HCT116 (cell line): ENCODE measurements around the gene SMG6. TPM values are rescaled to one million over a fixed set of nuclear protein-coding genes. Genes with fewer than 3 reads are reported as not detected.

Source experiments
- ATAC-seq: fragments of 200-7000 bp; cut with Tn5 transposase; 2 replicates; pipeline ENCODE4 v1.9.1; 2020; ENCODE audit warnings: mild to moderate bottlenecking, moderate library complexity
- BruUV-seq: library from RNA; stranded (reverse); fragments of 400-500 nt; replicated peaks from 2 replicates; lab custom pipeline; 2021; lab: Mats Ljungman, UMichigan
- CTCF ChIA-PET: fragments of 300-600 bp; sonication (Branson Sonifier 250); formaldehyde crosslinking; loops from one replicate; lab custom pipeline; 2021; ENCODE audit warnings: antibody characterized with exemption; lab: Charles Lee
- POLR2A ChIA-PET: fragments of 300-600, 350-600 bp; sonication (Branson Sonifier 250); formaldehyde crosslinking; loops from one replicate; lab custom pipeline; 2021; ENCODE audit warnings: antibody characterized with exemption; lab: Charles Lee
- RAD21 ChIA-PET, 2 experiments: fragments of 300-600 bp; sonication (Branson Sonifier 250); formaldehyde crosslinking; loops; one replicate each; lab custom pipeline; 2023; ENCODE audit warnings: low total read pairs in 2 of 2; ENCODE audit not compliant: uncharacterized antibody in 2 of 2, unreplicated experiment in 2 of 2, low non-redundant PET in 1 of 2; lab: Charles Lee
- DNase-seq: peaks from one replicate; pipeline ENCODE4 v3.0.0-alpha.2; 2010; ENCODE audit warnings: low read depth, low spot score
- H2AFZ ChIP-seq: fragments of 200-600 bp; shearing (Covaris generic), sonication (generic); 2 replicates; pipeline ENCODE4 v1.6.1; 2017; ENCODE audit warnings: low read depth, mixed run types, mixed read lengths, antibody characterized with exemption, low read length; ENCODE audit not compliant: poor library complexity, severe bottlenecking
- H3K27ac ChIP-seq: 2 replicates; pipeline ENCODE4 v1.5.1; 2012; ENCODE audit warnings: low read depth, low read length
- H3K27me3 ChIP-seq: fragments of 200-600 bp; sonication (generic); 2 replicates; pipeline ENCODE4 v1.6.1; 2016; ENCODE audit warnings: mixed run types, low read length, mixed read lengths; ENCODE audit not compliant: insufficient read depth
- H3K36me3 ChIP-seq, 2 experiments: fragments of 200-500 bp in 1 of 2; fragments of 200-600 bp in 1 of 2; sonication (Bioruptor generic) in 1 of 2; sonication (generic) in 1 of 2; 2 replicates each; pipeline versions ENCODE4 v1.5.1 to v1.6.1; 2014 to 2016; ENCODE audit warnings: low read length in 2 of 2, inconsistent platforms in 1 of 2, mixed read lengths in 1 of 2, mixed run types in 1 of 2; ENCODE audit not compliant: insufficient read depth in 2 of 2, control insufficient read depth in 1 of 2
- H3K4me1 ChIP-seq, 2 experiments: fragments of 200-600 bp in 1 of 2; sonication (generic) in 1 of 2; 2 replicates each; pipeline versions ENCODE4 v1.5.1 to v1.6.1; 2012 to 2017; ENCODE audit warnings: low read length in 2 of 2, inconsistent platforms in 1 of 2, mild to moderate bottlenecking in 1 of 2, mixed read lengths in 1 of 2, mixed run types in 1 of 2, moderate library complexity in 1 of 2; ENCODE audit not compliant: insufficient read depth in 2 of 2, control insufficient read depth in 1 of 2
- H3K4me2 ChIP-seq: fragments of 200-600 bp; sonication (generic); 2 replicates; pipeline ENCODE4 v1.6.1; 2017; ENCODE audit warnings: mixed run types, low read length, mixed read lengths
- H3K4me3 ChIP-seq, 2 experiments: fragments of 200-600 bp in 1 of 2; sonication (generic) in 1 of 2; replicated peaks in 1 of 2; 2 replicates each; pipeline ENCODE4 v1.5.1; 2011 to 2016; ENCODE audit warnings: low read length in 2 of 2, control low read depth in 1 of 2, low read depth in 1 of 2, mild to moderate bottlenecking in 1 of 2, mixed read lengths in 1 of 2, mixed run types in 1 of 2
- H3K79me2 ChIP-seq: fragments of 200-600 bp; sonication (generic); 2 replicates; pipeline ENCODE4 v1.6.1; 2017; ENCODE audit warnings: mild to moderate bottlenecking, mixed run types, low read length, moderate library complexity, mixed read lengths; ENCODE audit not compliant: insufficient read depth
- H3K9ac ChIP-seq: fragments of 200-600 bp; sonication (generic); 2 replicates; pipeline ENCODE4 v1.6.1; 2016; ENCODE audit warnings: low read length, mixed read lengths
- H3K9me2 ChIP-seq: fragments of 200-600 bp; sonication (generic), shearing (Covaris generic); 2 replicates; pipeline ENCODE4 v1.6.1; 2017; ENCODE audit warnings: mixed run types, mild to moderate bottlenecking, moderate library complexity; ENCODE audit not compliant: insufficient read depth
- H3K9me3 ChIP-seq, 2 experiments: fragments of 200-500 bp in 1 of 2; fragments of 200-600 bp in 1 of 2; sonication (Bioruptor generic) in 1 of 2; sonication (generic) in 1 of 2; 2 replicates each; pipeline ENCODE4 v1.6.1; 2014 to 2017; ENCODE audit warnings: low read length in 2 of 2, mixed read lengths in 2 of 2, inconsistent platforms in 1 of 2, low read depth in 1 of 2, mild to moderate bottlenecking in 1 of 2, mixed run types in 1 of 2, moderate library complexity in 1 of 2; ENCODE audit not compliant: control insufficient read depth in 1 of 2, insufficient read depth in 1 of 2
- H4K20me1 ChIP-seq: fragments of 200-600 bp; sonication (generic), shearing (Covaris generic); 2 replicates; pipeline ENCODE4 v1.6.1; 2017; ENCODE audit warnings: mixed run types, mild to moderate bottlenecking, moderate library complexity; ENCODE audit not compliant: insufficient read depth
- EGR1 ChIP-seq: IDR thresholded peaks from 2 replicates; pipeline ENCODE4 v1.6.1; 2012; ENCODE audit warnings: low read depth
- ELF1 ChIP-seq: IDR thresholded peaks from 2 replicates; pipeline ENCODE4 v1.6.1; 2012; ENCODE audit warnings: low read depth, borderline replicate concordance
- EZH2 ChIP-seq: fragments of 200-600 bp; sonication (generic); IDR thresholded peaks from 2 replicates; pipeline ENCODE4 v1.6.1; 2017; ENCODE audit warnings: antibody characterized with exemption, mixed run types
- FOSL1 ChIP-seq: IDR thresholded peaks from 2 replicates; pipeline ENCODE4 v1.6.1; 2012; ENCODE audit warnings: low read depth
- JUND ChIP-seq: IDR thresholded peaks from 2 replicates; pipeline ENCODE4 v1.6.1; 2012
- POLR2A ChIP-seq: IDR thresholded peaks from 2 replicates; pipeline ENCODE4 v1.7.0; 2011; ENCODE audit warnings: borderline replicate concordance; ENCODE audit not compliant: insufficient read depth, insufficient read length; ENCODE audit errors: extremely low read depth
- RAD21 ChIP-seq: IDR thresholded peaks from 2 replicates; pipeline ENCODE4 v1.6.1; 2012; ENCODE audit warnings: low read depth, mild to moderate bottlenecking
- SIN3A ChIP-seq: IDR thresholded peaks from 2 replicates; pipeline ENCODE4 v1.6.1; 2012; ENCODE audit warnings: low read depth
- SP1 ChIP-seq: IDR thresholded peaks from 2 replicates; pipeline ENCODE4 v1.6.1; 2012; ENCODE audit warnings: low read depth
- SRF ChIP-seq: IDR thresholded peaks from 2 replicates; pipeline ENCODE4 v1.6.1; 2012; ENCODE audit warnings: low read depth
- YY1 ChIP-seq: IDR thresholded peaks from 2 replicates; pipeline ENCODE4 v1.6.1; 2011; ENCODE audit warnings: low read length, low read depth, moderate library complexity, mild to moderate bottlenecking; ENCODE audit not compliant: insufficient replicate concordance; ENCODE audit errors: extremely low read depth
- ZFX ChIP-seq: fragments of 450-650 bp; IDR thresholded peaks from 2 replicates; pipeline ENCODE4 v1.6.1; 2017
- intact Hi-C: fragments of 100-400 bp; cut with micrococcal nuclease; formaldehyde crosslinking; loops from 2 replicates; pipeline ENCODE4 v1.10.0; 2022
- total RNA-seq: library from RNA; stranded (reverse); gene quantifications from one replicate; pipeline ENCODE4 v1.2.1, GENCODE V29; 2021; ENCODE audit not compliant: unreplicated experiment
- TF ChIP-seq, protein P1 (sequence below), 3 experiments: fragments of 200-600 bp in 1 of 3; sonication (generic) in 1 of 3; IDR thresholded peaks in 2 of 3; conservative IDR thresholded peaks in 1 of 3; 2 replicates each; pipeline ENCODE4 v1.5.1; 2012 to 2017; ENCODE audit warnings: low read depth in 2 of 3, low read length in 2 of 3, antibody characterized with exemption in 1 of 3, borderline replicate concordance in 1 of 3, control low read depth in 1 of 3, mild to moderate bottlenecking in 1 of 3, mixed read lengths in 1 of 3, mixed run types in 1 of 3, moderate library complexity in 1 of 3; ENCODE audit not compliant: insufficient read depth in 1 of 3
- TF ChIP-seq, protein P2 (sequence below): IDR thresholded peaks from 2 replicates; pipeline ENCODE4 v1.6.1; 2012
- TF ChIP-seq, protein P3 (sequence below): IDR thresholded peaks from 2 replicates; pipeline ENCODE4 v1.6.1; 2012; ENCODE audit warnings: low read depth

SMG6 gene
- total RNA-seq, 1 experiment from 2014 or later = 23.1 TPM

- no TSS peak for BruUV-seq
- Histone ChIP-seq H3K9me2 (no peaks in the 10 kb centered on the region), H3K4me3 (no peak overlapping the region), H3K27ac (no peak overlapping the region), H2AFZ (no peak overlapping the region), H3K4me2 (no peak overlapping the region), H3K79me2 (peaks cover 94% of the 10 kb centered on the region), H3K4me1 (peaks cover 0 to 15% of the 10 kb centered on the region in 2 experiments; a peak in 3 of 4 replicates), H3K27me3 (no peaks in the 10 kb centered on the region), H3K9ac (no peak overlapping the region), H4K20me1 (peaks cover 39% of the 10 kb centered on the region; the same call in 1 of the 2 replicates), H3K9me3 (no peaks in the 10 kb centered on the region), H3K36me3 (peaks cover 72 to 80% of the 10 kb centered on the region in 2 experiments)
- RAD21 ChIA-PET = no interaction called here
- DNase-seq = no peak
- peak; percentile 21; the same call in 1 of the 2 replicates for ATAC-seq
- POLR2A ChIA-PET = interaction anchor here (1.4 kb wide), 1 partner anchor 10 kb away, joined by 3 read pairs; no protein-coding TSS in a partner anchor
- TF ChIP-seq, protein P1, sequence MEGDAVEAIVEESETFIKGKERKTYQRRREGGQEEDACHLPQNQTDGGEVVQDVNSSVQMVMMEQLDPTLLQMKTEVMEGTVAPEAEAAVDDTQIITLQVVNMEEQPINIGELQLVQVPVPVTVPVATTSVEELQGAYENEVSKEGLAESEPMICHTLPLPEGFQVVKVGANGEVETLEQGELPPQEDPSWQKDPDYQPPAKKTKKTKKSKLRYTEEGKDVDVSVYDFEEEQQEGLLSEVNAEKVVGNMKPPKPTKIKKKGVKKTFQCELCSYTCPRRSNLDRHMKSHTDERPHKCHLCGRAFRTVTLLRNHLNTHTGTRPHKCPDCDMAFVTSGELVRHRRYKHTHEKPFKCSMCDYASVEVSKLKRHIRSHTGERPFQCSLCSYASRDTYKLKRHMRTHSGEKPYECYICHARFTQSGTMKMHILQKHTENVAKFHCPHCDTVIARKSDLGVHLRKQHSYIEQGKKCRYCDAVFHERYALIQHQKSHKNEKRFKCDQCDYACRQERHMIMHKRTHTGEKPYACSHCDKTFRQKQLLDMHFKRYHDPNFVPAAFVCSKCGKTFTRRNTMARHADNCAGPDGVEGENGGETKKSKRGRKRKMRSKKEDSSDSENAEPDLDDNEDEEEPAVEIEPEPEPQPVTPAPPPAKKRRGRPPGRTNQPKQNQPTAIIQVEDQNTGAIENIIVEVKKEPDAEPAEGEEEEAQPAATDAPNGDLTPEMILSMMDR (IDR thresholded peaks at IDR 0.05 in 2 of 3, conservative IDR thresholded peaks at IDR 0.05 in 1 of 3; ENCODE audit: borderline replicate concordance in 1 of 3, insufficient read depth in 1 of 3, low read depth in 2 of 3, low read length in 2 of 3) = peak in 2 of 3 experiments; percentile 14 to 30; a peak in 1 of 6 replicates
- TF ChIP-seq ELF1 (no peak), SIN3A (no peak), EGR1 (no peak)
- intact Hi-C loops = no loop called here
- CTCF ChIA-PET = no interaction called here
Observed at GRCh38 chr17:2331303-2331702, 27.7 kb upstream of the SMG6 start.

DNA sequence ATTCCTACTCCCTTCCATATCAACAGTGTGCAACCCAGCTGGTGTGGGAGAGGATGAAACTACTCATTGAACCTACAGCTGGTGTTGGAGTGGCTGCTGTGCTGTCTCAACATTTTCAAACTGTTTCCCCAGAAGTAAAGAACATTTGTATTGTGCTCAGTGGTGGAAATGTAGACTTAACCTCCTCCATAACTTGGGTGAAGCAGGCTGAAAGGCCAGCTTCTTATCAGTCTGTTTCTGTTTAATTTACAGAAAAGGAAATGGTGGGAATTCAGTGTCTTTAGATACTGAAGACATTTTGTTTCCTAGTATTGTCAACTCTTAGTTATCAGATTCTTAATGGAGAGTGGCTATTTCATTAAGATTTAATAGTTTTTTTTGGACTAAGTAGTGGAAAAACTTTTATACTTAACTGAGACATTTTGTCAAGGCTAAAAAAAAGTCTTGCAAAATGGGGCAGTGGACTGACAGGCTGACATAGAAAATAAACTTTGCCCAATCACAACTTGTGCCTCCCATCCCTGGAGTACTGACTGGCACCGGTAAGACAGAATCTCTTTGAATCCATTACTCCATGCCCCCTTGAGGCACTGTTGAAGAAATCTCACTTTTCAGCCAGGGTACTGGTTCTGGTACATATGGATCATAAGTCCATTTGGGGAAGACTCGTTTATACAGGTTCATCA, 20.2 kb upstream of the SMG6 start:
- Histone ChIP-seq H3K36me3 (peaks cover 49 to 50% of the 10 kb centered on the region in 2 experiments), H2AFZ (no peak overlapping the region), H3K9ac (no peak overlapping the region), H3K79me2 (peaks cover 35% of the 10 kb centered on the region), H4K20me1 (0 out of 2 replicates have a peak, but pooled peaks cover 12% of the 10 kb centered on the region), H3K4me2 (no peak overlapping the region), H3K9me2 (no peaks in the 10 kb centered on the region), H3K4me1 (no peaks in the 10 kb centered on the region), H3K27me3 (no peaks in the 10 kb centered on the region), H3K4me3 (no peak overlapping the region), H3K9me3 (no peaks in the 10 kb centered on the region), H3K27ac (no peak overlapping the region)
- CTCF ChIA-PET = no interaction called here
- RAD21 ChIA-PET = no interaction called here
- BruUV-seq = no TSS peak
- POLR2A ChIA-PET = interaction anchor here (0.8 kb wide), 1 partner anchor 12 kb away, joined by 4 read pairs; the partner anchor contains the start of gene TSR1
- ATAC-seq (no peak), DNase-seq (no peak)
- intact Hi-C loops = no loop called here
- no peak for TF ChIP-seq ELF1
- no peak for TF ChIP-seq EGR1
- TF ChIP-seq SP1 = no peak
- no peak for TF ChIP-seq POLR2A
- TF ChIP-seq, protein P2, sequence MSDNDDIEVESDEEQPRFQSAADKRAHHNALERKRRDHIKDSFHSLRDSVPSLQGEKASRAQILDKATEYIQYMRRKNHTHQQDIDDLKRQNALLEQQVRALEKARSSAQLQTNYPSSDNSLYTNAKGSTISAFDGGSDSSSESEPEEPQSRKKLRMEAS = no peak
- no peak for TF ChIP-seq JUND
- TF ChIP-seq RAD21 = no peak
- no peak for TF ChIP-seq YY1
- TF ChIP-seq, protein P3, sequence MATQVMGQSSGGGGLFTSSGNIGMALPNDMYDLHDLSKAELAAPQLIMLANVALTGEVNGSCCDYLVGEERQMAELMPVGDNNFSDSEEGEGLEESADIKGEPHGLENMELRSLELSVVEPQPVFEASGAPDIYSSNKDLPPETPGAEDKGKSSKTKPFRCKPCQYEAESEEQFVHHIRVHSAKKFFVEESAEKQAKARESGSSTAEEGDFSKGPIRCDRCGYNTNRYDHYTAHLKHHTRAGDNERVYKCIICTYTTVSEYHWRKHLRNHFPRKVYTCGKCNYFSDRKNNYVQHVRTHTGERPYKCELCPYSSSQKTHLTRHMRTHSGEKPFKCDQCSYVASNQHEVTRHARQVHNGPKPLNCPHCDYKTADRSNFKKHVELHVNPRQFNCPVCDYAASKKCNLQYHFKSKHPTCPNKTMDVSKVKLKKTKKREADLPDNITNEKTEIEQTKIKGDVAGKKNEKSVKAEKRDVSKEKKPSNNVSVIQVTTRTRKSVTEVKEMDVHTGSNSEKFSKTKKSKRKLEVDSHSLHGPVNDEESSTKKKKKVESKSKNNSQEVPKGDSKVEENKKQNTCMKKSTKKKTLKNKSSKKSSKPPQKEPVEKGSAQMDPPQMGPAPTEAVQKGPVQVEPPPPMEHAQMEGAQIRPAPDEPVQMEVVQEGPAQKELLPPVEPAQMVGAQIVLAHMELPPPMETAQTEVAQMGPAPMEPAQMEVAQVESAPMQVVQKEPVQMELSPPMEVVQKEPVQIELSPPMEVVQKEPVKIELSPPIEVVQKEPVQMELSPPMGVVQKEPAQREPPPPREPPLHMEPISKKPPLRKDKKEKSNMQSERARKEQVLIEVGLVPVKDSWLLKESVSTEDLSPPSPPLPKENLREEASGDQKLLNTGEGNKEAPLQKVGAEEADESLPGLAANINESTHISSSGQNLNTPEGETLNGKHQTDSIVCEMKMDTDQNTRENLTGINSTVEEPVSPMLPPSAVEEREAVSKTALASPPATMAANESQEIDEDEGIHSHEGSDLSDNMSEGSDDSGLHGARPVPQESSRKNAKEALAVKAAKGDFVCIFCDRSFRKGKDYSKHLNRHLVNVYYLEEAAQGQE = no peak
- no peak for TF ChIP-seq EZH2
- TF ChIP-seq FOSL1 = no peak
- TF ChIP-seq SRF = no peak
- no peak for TF ChIP-seq ZFX
